Measurements from ENCODE around the gene PRR22. TPM values are rescaled to one million over a fixed set of nuclear protein-coding genes. Genes with fewer than 3 reads are reported as not detected.

The PRR22 gene
- total RNA-seq, 4 donors from 2014 or later = 2.0 to 5.1 (median 3.6) TPM

DNA sequence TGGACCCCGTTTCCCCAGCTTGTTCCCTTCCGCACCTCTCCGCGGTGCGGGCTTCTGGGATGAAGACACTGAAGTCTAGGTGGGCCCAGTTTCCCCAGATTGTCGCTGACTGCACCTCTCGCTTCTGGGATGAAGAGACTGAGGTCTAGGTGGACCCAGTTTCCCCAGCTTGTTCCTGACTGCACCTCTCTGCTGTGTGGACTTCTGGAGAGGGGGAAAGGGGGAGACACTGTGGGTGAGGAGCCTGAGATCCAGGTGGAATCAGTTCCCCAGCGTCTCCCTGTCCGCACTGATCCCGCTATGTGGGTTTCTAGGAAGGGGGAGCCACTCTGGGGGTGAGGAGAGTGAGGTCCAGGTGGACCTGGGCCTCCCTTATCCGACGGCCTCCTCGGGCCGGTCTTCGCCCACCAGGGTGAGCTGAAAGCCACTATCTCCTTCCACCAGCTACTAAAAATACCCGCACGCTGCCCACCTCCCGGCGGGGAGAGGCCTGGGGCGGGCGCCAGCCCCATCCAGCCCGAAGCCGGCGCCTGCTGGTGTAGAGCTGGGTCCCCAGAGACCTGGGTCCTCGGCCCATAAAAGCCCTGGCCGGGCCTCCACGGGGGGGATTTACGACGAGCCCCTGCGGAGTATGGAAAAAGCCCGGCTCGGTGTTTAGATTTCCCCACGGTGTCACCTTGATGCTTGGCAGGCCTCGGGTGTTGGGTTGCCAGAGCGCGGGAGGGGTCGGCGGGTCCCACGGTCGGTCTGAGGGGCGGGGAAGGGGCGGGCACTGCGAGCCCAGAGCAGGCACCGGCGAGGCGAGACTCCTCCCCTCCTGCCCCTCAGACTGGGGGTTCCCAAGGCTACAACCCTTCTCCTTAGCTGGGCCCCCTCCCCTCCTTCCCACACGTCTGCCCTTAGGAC is 44.4 kb upstream of the PRR22 start:
- Histone ChIP-seq H3K4me1 (peaks cover 35% of the 10 kb centered on the region), H3K36me3 (no peaks in the 10 kb centered on the region), H3K27me3 (peaks cover 5% of the 10 kb centered on the region), H3K9me3 (no peaks in the 10 kb centered on the region), H3K27ac (peak overlapping the region; percentile 81), H3K4me3 (peak overlapping the region; percentile 54)
- no peak for DNase-seq (ENCODE audit: low spot score in 2 of 2)
- WGBS = 8% methylated on average over 9 of the region's 47 CpGs
- TF ChIP-seq, protein P1, sequence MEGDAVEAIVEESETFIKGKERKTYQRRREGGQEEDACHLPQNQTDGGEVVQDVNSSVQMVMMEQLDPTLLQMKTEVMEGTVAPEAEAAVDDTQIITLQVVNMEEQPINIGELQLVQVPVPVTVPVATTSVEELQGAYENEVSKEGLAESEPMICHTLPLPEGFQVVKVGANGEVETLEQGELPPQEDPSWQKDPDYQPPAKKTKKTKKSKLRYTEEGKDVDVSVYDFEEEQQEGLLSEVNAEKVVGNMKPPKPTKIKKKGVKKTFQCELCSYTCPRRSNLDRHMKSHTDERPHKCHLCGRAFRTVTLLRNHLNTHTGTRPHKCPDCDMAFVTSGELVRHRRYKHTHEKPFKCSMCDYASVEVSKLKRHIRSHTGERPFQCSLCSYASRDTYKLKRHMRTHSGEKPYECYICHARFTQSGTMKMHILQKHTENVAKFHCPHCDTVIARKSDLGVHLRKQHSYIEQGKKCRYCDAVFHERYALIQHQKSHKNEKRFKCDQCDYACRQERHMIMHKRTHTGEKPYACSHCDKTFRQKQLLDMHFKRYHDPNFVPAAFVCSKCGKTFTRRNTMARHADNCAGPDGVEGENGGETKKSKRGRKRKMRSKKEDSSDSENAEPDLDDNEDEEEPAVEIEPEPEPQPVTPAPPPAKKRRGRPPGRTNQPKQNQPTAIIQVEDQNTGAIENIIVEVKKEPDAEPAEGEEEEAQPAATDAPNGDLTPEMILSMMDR (IDR thresholded peaks at IDR 0.05) = no peak
- TF ChIP-seq EP300 (IDR thresholded peaks at IDR 0.05) = no peak
- TF ChIP-seq POLR2AphosphoS5 (IDR thresholded peaks at IDR 0.05) = no peak
- TF ChIP-seq POLR2A (IDR thresholded peaks at IDR 0.05) = no peak

DNA sequence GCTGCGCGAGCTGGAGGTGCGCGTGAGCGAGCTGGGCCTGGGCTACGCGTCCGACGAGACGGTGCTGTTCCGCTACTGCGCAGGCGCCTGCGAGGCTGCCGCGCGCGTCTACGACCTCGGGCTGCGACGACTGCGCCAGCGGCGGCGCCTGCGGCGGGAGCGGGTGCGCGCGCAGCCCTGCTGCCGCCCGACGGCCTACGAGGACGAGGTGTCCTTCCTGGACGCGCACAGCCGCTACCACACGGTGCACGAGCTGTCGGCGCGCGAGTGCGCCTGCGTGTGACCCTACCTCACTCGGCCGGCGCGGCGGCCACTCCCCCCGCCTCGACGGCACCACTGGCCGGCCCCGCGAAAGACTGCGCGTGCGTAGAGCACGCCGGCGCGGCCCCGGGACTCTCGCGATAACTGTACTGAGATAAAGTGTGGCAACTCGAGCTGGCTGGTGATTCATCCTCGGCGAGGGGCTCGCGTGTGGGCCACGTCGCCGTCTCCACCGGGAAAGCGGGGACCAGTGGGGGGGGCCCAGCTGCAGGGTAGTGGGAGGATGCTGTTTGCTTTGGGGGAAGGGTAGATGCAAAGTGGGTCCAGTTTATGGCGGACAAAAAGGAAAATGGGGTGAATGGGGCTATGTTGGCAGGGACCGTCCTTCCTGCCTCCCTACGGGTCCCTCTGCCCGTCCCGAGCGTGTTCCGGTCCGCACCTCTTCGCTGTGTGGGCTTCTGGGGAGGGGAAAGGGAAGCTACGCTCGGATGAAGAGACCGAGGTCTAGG is 43.5 kb upstream of the PRR22 start:
- H3K4me3 ChIP-seq = peak overlapping the region; percentile 54
- 10% methylated on average over 21 of the region's 91 CpGs for WGBS
- TF ChIP-seq POLR2A (IDR thresholded peaks at IDR 0.05) = peak; percentile 49 to 79
- no peak for TF ChIP-seq EP300 (IDR thresholded peaks at IDR 0.05)
- TF ChIP-seq POLR2AphosphoS5 (IDR thresholded peaks at IDR 0.05) = peak in 1 of 3 donors; percentile 17

DNA sequence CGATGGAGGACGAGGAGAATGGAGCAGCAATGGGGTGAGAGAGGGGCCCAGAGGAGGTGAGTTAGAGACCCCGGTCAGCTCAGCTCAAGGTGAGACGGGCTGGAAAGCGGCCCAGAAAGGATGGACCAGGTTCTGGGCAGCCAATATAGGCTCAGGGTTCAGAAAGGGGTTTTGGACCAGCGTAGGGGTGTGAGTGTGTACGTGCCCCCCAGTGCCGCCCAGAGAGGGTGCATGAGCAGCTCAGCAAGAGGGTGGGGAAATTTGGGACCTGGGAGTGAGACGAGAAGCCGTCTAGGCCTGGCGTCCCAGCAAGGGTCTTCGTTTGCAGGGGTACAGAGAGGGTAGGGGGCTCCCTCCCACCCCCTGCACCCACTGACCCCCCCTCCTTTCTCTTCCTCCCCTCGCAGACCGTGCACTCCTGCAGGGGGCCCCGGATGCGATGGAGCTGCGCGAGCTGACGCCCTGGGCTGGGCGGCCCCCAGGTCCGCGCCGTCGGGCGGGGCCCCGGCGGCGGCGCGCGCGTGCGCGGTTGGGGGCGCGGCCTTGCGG is 42.9 kb upstream of the PRR22 start:
- Histone ChIP-seq H3K36me3 (no peaks in the 10 kb centered on the region), H3K27me3 (peaks cover 5% of the 10 kb centered on the region), H3K4me3 (peak overlapping the region; percentile 54), H3K27ac (peak overlapping the region; percentile 81), H3K9me3 (no peaks in the 10 kb centered on the region), H3K4me1 (peaks cover 35% of the 10 kb centered on the region)
- TF ChIP-seq POLR2AphosphoS5 (IDR thresholded peaks at IDR 0.05) (no peak), EP300 (IDR thresholded peaks at IDR 0.05) (no peak), POLR2A (IDR thresholded peaks at IDR 0.05) (no peak)
- TF ChIP-seq, protein P1 (IDR thresholded peaks at IDR 0.05) = no peak
- no peak for DNase-seq (ENCODE audit: low spot score in 2 of 2)
- 43% methylated on average over 12 of the region's 37 CpGs for WGBS

More for the DNA sequence above, 43.5 kb upstream of the PRR22 start:
- Histone ChIP-seq H3K4me1 (peaks cover 35% of the 10 kb centered on the region), H3K9me3 (no peaks in the 10 kb centered on the region), H3K36me3 (no peaks in the 10 kb centered on the region), H3K27me3 (peaks cover 5% of the 10 kb centered on the region), H3K27ac (peak overlapping the region; percentile 81)
- DNase-seq (ENCODE audit: low spot score in 2 of 2) = peak; percentile 91 to 93

DNA sequence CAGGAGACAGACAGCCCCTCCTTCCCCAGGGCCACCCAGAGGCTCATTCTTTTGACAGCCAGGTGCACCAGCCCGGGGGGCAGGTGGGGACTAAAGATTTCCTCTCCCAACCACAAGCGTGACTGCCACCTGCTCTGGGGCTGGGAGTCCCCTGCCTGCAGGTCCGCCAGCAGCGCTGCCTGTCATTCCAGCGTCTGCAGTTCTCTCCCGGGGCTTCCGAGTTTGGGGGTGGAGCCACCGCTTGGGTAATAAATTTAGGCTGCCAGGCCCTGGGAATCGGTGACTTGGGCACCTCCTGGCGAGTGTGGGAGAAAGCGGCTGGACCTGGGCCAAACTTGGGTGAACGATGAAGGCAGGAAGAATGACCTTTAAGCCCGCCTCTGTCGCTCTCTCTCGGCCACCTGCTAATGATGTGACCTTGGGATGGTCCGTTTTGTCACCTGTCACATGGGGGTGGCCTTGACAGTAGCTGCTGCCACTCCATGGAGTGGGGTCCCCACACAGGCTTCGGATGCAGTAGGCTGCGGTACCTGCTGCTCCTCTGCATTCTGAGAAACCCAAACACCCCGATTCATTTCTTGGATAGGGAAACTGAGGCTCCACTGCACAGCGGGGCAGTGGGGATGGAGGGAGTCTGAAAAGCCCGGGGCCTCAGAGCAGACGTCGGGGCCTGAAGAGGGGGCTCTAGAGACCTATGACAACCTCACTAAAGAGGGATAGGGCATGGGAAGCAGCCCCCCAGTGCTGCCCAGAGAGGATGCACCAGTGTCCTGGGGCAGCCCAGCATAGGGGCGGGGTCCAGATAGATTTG is 42.2 kb upstream of the PRR22 start:
- Histone ChIP-seq H3K36me3 (no peaks in the 10 kb centered on the region), H3K9me3 (no peaks in the 10 kb centered on the region), H3K27ac (no peak overlapping the region), H3K27me3 (peaks cover 5% of the 10 kb centered on the region), H3K4me1 (peaks cover 35% of the 10 kb centered on the region), H3K4me3 (peak overlapping the region; percentile 54)
- peak in 1 of 2 donors; percentile 80 for DNase-seq (ENCODE audit: low spot score in 2 of 2)
- 19% methylated on average over 17 of the region's 24 CpGs for WGBS
- TF ChIP-seq, protein P1 (IDR thresholded peaks at IDR 0.05) = peak in 1 of 2 donors; percentile 20
- TF ChIP-seq POLR2A (IDR thresholded peaks at IDR 0.05) = no peak

DNA sequence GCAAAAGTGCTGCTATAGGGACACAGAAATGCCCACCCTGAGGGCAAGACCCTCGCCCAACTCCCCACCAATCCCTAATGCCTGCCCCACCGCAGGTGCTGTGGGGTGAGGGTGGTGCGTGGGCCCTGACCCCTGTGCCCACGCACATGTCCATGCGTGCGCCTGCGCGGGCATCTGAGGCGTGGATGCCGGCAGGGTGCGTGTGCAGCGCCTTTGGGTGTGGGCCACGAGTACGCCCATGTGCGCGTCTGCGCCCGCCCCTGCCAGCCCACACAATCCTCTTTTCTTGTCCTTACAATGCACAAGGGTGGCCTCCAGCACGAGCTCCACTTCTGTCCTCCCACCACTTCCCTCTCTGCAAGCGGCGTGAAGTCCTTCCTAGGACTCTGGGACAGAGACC is 40.6 kb upstream of the PRR22 start:
- Histone ChIP-seq H3K27me3 (peaks cover 5% of the 10 kb centered on the region), H3K4me1 (peaks cover 35% of the 10 kb centered on the region), H3K36me3 (no peaks in the 10 kb centered on the region), H3K27ac (peak overlapping the region; percentile 30), H3K4me3 (no peak overlapping the region), H3K9me3 (no peaks in the 10 kb centered on the region)
- 48% methylated on average over 8 of the region's 21 CpGs for WGBS
- no peak for DNase-seq (ENCODE audit: low spot score in 2 of 2)
- TF ChIP-seq, protein P1 (IDR thresholded peaks at IDR 0.05) = no peak

Measured in suprapubic skin (tissue), 4 donors.